ENCODE measurements around the gene ZNHIT3. TPM values are rescaled to one million over a fixed set of nuclear protein-coding genes. Genes with fewer than 3 reads are reported as not detected.

ZNHIT3 gene
- total RNA-seq, 4 donors from 2014 or later = 24.5 to 43.7 (median 32.8) TPM

- TF ChIP-seq CTCF (IDR thresholded peaks at IDR 0.05; ENCODE audit: low read depth) = no peak
These were observed 4.7 kb upstream of the ZNHIT3 start for GRCh38 chr17:36481829-36482228.

DNA sequence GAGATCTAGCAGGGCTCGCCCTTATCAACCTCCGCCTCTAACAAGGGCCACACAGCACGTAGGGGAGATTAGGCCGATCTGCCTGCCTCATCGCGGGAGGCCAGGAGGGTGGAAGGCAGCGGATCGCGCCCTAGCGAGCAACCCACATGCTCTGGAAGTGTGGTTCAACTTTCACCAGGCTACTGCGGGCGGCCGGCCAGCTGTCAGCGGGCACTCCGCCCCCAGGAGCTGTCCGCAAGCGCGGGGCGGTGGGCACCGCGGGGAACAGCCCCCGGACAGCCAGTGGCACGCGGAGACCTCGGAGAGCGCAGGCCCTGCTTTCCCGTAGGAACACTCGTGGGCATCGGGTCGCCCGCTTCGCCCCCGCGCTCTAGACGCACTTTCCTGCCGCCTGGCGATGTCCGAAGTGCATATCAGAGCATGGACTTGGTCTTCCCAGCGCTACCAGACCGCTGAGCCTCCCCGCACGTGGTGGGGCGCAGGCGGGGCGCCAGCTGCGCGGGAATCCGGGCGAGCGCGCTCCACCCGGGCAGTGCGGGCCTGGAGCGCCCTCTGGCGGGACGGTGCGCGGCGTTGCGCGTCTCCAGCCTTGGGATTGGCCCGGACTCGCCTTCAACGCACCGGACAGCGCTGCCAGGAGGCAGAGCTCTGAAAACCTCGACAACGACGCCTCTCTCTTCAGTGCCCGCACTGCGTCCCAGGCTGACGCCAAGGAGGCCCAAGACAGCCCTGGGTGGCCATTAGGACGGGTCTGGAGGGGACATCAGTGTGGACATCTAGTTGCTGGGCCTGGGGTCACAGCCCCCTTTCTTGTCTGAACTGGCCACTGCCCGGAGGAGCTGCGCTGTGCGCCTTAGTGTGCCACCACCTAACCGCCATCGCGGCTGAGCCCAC is 3.6 kb upstream of the ZNHIT3 start:
- TF ChIP-seq CTCF (IDR thresholded peaks at IDR 0.05; ENCODE audit: low read depth) = no peak

GRCh38 chr17:36485027-36485426 is 1.5 kb upstream of the ZNHIT3 start:
- TF ChIP-seq CTCF (IDR thresholded peaks at IDR 0.05; ENCODE audit: low read depth) = no peak

GRCh38 chr17:36485805-36486203 is 677 bp upstream of the ZNHIT3 start:
- TF ChIP-seq CTCF (IDR thresholded peaks at IDR 0.05; ENCODE audit: low read depth) = no peak

DNA sequence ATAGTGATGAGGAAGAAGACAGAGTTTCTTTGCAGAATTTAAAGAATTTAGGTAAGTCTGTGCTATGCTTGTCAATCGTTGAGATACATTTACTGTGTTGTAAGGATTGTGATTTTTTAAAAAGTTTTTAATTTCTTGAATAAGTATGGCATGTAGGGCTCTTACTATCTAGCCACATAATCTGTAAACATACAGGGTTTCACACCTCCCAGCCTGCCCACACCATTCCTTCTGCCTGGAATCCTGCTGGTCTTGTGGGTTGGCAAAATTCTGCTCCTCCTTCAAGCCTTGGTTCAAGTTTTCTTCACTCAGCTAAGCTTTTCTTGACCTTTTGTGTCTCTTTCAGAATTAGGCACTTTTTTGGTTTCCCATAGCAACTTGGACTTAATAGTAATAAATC is 7.5 kb downstream of the ZNHIT3 start:
- no peak for TF ChIP-seq CTCF (IDR thresholded peaks at IDR 0.05; ENCODE audit: low read depth)

DNA sequence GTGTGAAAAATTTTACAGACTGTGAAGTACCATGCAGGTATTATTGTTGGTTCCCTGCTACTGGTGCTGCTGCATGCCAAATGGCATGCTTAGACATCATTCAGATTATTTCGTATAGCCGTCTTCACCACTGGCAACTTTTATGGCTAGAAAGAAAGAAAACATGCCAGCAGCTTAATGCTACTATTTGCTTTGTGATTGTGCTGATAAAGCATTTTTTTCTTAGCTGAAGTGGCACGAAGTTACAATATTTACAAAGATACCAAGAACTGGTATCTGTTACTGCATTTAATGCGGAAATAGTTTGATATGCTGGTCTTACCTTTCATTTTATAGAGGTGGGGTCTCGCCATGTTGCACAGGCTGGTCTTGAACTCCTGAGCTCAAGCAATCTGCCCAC is 8.2 kb downstream of the ZNHIT3 start:
- no peak for TF ChIP-seq CTCF (IDR thresholded peaks at IDR 0.05; ENCODE audit: low read depth)

DNA sequence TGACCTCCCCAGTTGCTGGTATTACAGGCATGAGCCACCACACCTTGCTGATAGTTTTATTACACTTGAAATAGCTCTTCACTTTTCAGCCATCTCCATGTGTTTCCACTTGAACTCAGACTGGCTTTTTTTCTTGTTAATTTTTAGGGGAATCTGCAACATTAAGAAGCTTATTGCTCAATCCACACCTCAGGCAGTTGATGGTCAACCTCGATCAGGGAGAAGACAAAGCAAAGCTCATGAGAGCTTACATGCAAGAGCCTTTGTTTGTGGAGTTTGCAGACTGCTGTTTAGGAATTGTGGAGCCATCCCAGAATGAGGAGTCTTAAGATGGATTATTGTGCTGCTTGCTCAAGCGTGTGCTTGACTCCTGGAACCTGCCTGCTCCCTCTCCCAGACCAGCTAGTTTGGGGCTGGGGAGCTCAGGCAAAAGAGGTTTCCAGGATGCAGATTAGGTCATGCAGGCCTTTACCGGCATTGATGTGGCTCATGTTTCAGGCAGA is 8.6 kb downstream of the ZNHIT3 start:
- TF ChIP-seq CTCF (IDR thresholded peaks at IDR 0.05; ENCODE audit: low read depth) = no peak

Data from subcutaneous adipose tissue (tissue), 4 donors.